ENCODE results near the gene C20orf204. TPM values are rescaled to one million over a fixed set of nuclear protein-coding genes. Genes with fewer than 3 reads are reported as not detected.
A peak's percentile ranks its signal among the peaks of the same experiment; 100 is the strongest.

The C20orf204 gene
- total and polyA plus RNA-seq, 3 experiments from 2014 or later = 0.40 to 2.7 (median 2.4) TPM

- no peak overlapping the region for H3K4me3 ChIP-seq (ENCODE audit: low read length)
- POLR2A ChIA-PET = interaction anchor here (0.9 kb wide), 1 partner anchor 19 kb away, joined by 4 read pairs; no protein-coding TSS in a partner anchor
- H3K27me3 ChIP-seq (ENCODE audit: insufficient read depth, low read length, poor library complexity, severe bottlenecking) = no peaks in the 10 kb centered on the region
- peaks cover 15% of the 10 kb centered on the region for H3K4me1 ChIP-seq (ENCODE audit: insufficient read depth, low read length)
- H3K9me3 ChIP-seq (ENCODE audit: low read length) = no peaks in the 10 kb centered on the region
- H3K27ac Mint-ChIP-seq = no peak overlapping the region
- no peaks in the 10 kb centered on the region for H3K36me3 Mint-ChIP-seq
- H3K27ac ChIP-seq (ENCODE audit: low read depth, low read length) = no peak overlapping the region
- peaks cover 5 to 14% of the 10 kb centered on the region in 2 donors for H3K27me3 Mint-ChIP-seq
- H3K4me3 Mint-ChIP-seq = peak overlapping the region in 5 of 7 donors; percentile 3 to 53 (median 44)
- CTCF ChIA-PET = interaction anchor here (0.6 to 3.2 kb wide), 14 partner anchors 13 to 476 kb away, joined by 3 to 28 read pairs (median 4); partner anchors contain the start of genes C20orf204, LKAAEAR1, PRPF6 and SAMD10
- peak; percentile 66 to 84 (median 70) for DNase-seq
- peaks cover 2 to 18% (median 13%) of the 10 kb centered on the region in 3 donors for H3K4me1 Mint-ChIP-seq
- H3K9me3 Mint-ChIP-seq = no peaks in the 10 kb centered on the region
- H3K36me3 ChIP-seq (ENCODE audit: insufficient read depth, low read length) = no peaks in the 10 kb centered on the region
Observed at GRCh38 chr20:64057628-64058498, 21.9 kb downstream of the C20orf204 start.

- no peak overlapping the region for H3K4me3 Mint-ChIP-seq
- Histone ChIP-seq H3K27me3 (ENCODE audit: insufficient read depth, low read length, poor library complexity, severe bottlenecking) (no peaks in the 10 kb centered on the region), H3K36me3 (ENCODE audit: insufficient read depth, low read length) (no peaks in the 10 kb centered on the region), H3K27ac (ENCODE audit: low read depth, low read length) (no peak overlapping the region), H3K9me3 (ENCODE audit: low read length) (no peaks in the 10 kb centered on the region), H3K4me1 (ENCODE audit: insufficient read depth, low read length) (peaks cover 16% of the 10 kb centered on the region), H3K4me3 (ENCODE audit: low read length) (no peak overlapping the region)
- H3K9me3 Mint-ChIP-seq = no peaks in the 10 kb centered on the region
- H3K36me3 Mint-ChIP-seq = no peaks in the 10 kb centered on the region
- no peak for DNase-seq
- ChIA-PET POLR2A (no interaction called here), CTCF (interaction anchor here (1.4 to 3.2 kb wide), 3 partner anchors 19 to 193 kb away, joined by 4 to 28 read pairs (median 13); partner anchors contain the start of genes PRPF6, SAMD10 and TPD52L2)
- peaks cover 1 to 7% of the 10 kb centered on the region in 2 donors for H3K27me3 Mint-ChIP-seq
- no peak overlapping the region for H3K27ac Mint-ChIP-seq
- H3K4me1 Mint-ChIP-seq = peaks cover 2 to 20% (median 13%) of the 10 kb centered on the region in 3 donors
Observed at GRCh38 chr20:64058536-64058935, 22.6 kb downstream of the C20orf204 start.

GRCh38 chr20:64062276-64062595 lies 26.3 kb downstream of the C20orf204 start:
- H3K4me1 ChIP-seq (ENCODE audit: insufficient read depth, low read length) = peaks cover 46% of the 10 kb centered on the region
- POLR2A ChIA-PET = interaction anchor here (0.8 to 1.4 kb wide), 6 partner anchors 13 to 541 kb away, joined by 3 to 6 read pairs (median 4); partner anchors contain the start of genes OPRL1, PRPF6, PTK6 and RGS19
- peaks cover 26 to 54% (median 33%) of the 10 kb centered on the region in 3 donors for H3K4me1 Mint-ChIP-seq
- no peaks in the 10 kb centered on the region for H3K27me3 ChIP-seq (ENCODE audit: insufficient read depth, low read length, poor library complexity, severe bottlenecking)
- H3K27ac ChIP-seq (ENCODE audit: low read depth, low read length) = peak overlapping the region; percentile 51
- peaks cover 0 to 1% of the 10 kb centered on the region in 2 donors for H3K27me3 Mint-ChIP-seq
- CTCF ChIA-PET = interaction anchor here (0.8 to 3.9 kb wide), 6 partner anchors 10 to 88 kb away, joined by 3 to 33 read pairs (median 3); partner anchors contain the start of genes C20orf204 and PRPF6
- peak overlapping the region; percentile 50 for H3K4me3 ChIP-seq (ENCODE audit: low read length)
- no peaks in the 10 kb centered on the region for H3K9me3 ChIP-seq (ENCODE audit: low read length)
- peak overlapping the region in 5 of 7 donors; percentile 15 to 88 (median 53) for H3K4me3 Mint-ChIP-seq
- no peak overlapping the region for H3K27ac Mint-ChIP-seq
- no peaks in the 10 kb centered on the region for H3K9me3 Mint-ChIP-seq
- peaks cover 0 to 2% (median 0%) of the 10 kb centered on the region in 3 donors for H3K36me3 Mint-ChIP-seq
- no peak for DNase-seq
- no peaks in the 10 kb centered on the region for H3K36me3 ChIP-seq (ENCODE audit: insufficient read depth, low read length)

- peak within 1 kb of the TSS in 7 of 8 donors; percentile 49 to 92 (median 68) for H3K27ac Mint-ChIP-seq
- peak within 1 kb of the TSS; percentile 50 for H3K4me3 ChIP-seq (ENCODE audit: low read length)
- no peaks in the 10 kb centered on the region for H3K36me3 ChIP-seq (ENCODE audit: insufficient read depth, low read length)
- no peaks in the 10 kb centered on the region for H3K9me3 ChIP-seq (ENCODE audit: low read length)
- POLR2A ChIA-PET = interaction anchor here (0.8 to 1.4 kb wide), 6 partner anchors 13 to 542 kb away, joined by 3 to 6 read pairs (median 4); partner anchors contain the start of genes OPRL1, PRPF6, PTK6 and RGS19
- H3K9me3 Mint-ChIP-seq = no peaks in the 10 kb centered on the region
- H3K27me3 ChIP-seq (ENCODE audit: insufficient read depth, low read length, poor library complexity, severe bottlenecking) = no peaks in the 10 kb centered on the region
- CTCF ChIA-PET = interaction anchor here (0.7 to 3.9 kb wide), 6 partner anchors 9 to 1683 kb away, joined by 3 to 33 read pairs (median 4); partner anchors contain the start of genes C20orf204 and PRPF6
- DNase-seq = peak; percentile 85 to 94 (median 87)
- H3K4me3 Mint-ChIP-seq = peak within 1 kb of the TSS; percentile 82 to 89 (median 86)
- no peaks in the 10 kb centered on the region for H3K27me3 Mint-ChIP-seq
- peak within 1 kb of the TSS; percentile 51 for H3K27ac ChIP-seq (ENCODE audit: low read depth, low read length)
- peaks cover 24 to 53% (median 28%) of the 10 kb centered on the region in 3 donors for H3K4me1 Mint-ChIP-seq
- H3K36me3 Mint-ChIP-seq = peaks cover 0 to 2% (median 0%) of the 10 kb centered on the region in 3 donors
- H3K4me1 ChIP-seq (ENCODE audit: insufficient read depth, low read length) = peaks cover 45% of the 10 kb centered on the region
Observed at GRCh38 chr20:64062596-64063388, 26.8 kb downstream of the C20orf204 start, which contains the start of gene TCEA2. TCEA2 (plus strand) TSS chr20:64063198; CDS start chr20:64063313, 115 bp downstream.

GRCh38 chr20:64063389-64064144 lies 27.6 kb downstream of the C20orf204 start:
- DNase-seq = no peak
- peak overlapping the region in 7 of 8 donors; percentile 49 to 92 (median 68) for H3K27ac Mint-ChIP-seq
- ChIA-PET POLR2A (interaction anchor here (0.9 to 1.4 kb wide), 7 partner anchors 12 to 542 kb away, joined by 3 to 6 read pairs (median 4); partner anchors contain the start of genes OPRL1, PRPF6 and RGS19), CTCF (interaction anchor here (0.7 to 3.9 kb wide), 5 partner anchors 25 to 1684 kb away, joined by 3 to 33 read pairs (median 7); partner anchors contain the start of genes C20orf204 and PRPF6)
- no peaks in the 10 kb centered on the region for H3K27me3 Mint-ChIP-seq
- peak overlapping the region; percentile 51 for H3K27ac ChIP-seq (ENCODE audit: low read depth, low read length)
- no peaks in the 10 kb centered on the region for H3K27me3 ChIP-seq (ENCODE audit: insufficient read depth, low read length, poor library complexity, severe bottlenecking)
- H3K4me1 ChIP-seq (ENCODE audit: insufficient read depth, low read length) = peaks cover 41% of the 10 kb centered on the region
- no peaks in the 10 kb centered on the region for H3K36me3 ChIP-seq (ENCODE audit: insufficient read depth, low read length)
- H3K4me1 Mint-ChIP-seq = peaks cover 21 to 50% (median 24%) of the 10 kb centered on the region in 3 donors
- no peaks in the 10 kb centered on the region for H3K9me3 ChIP-seq (ENCODE audit: low read length)
- no peaks in the 10 kb centered on the region for H3K9me3 Mint-ChIP-seq
- H3K4me3 Mint-ChIP-seq = peak overlapping the region; percentile 82 to 89 (median 86)
- peak overlapping the region; percentile 50 for H3K4me3 ChIP-seq (ENCODE audit: low read length)
- H3K36me3 Mint-ChIP-seq = peaks cover 0 to 2% (median 0%) of the 10 kb centered on the region in 3 donors

- Histone ChIP-seq H3K4me1 (ENCODE audit: insufficient read depth, low read length) (peaks cover 42% of the 10 kb centered on the region), H3K9me3 (ENCODE audit: low read length) (no peaks in the 10 kb centered on the region), H3K36me3 (ENCODE audit: insufficient read depth, low read length) (no peaks in the 10 kb centered on the region), H3K4me3 (ENCODE audit: low read length) (peak overlapping the region; percentile 50), H3K27me3 (ENCODE audit: insufficient read depth, low read length, poor library complexity, severe bottlenecking) (no peaks in the 10 kb centered on the region), H3K27ac (ENCODE audit: low read depth, low read length) (no peak overlapping the region)
- peaks cover 21 to 50% (median 24%) of the 10 kb centered on the region in 3 donors for H3K4me1 Mint-ChIP-seq
- DNase-seq = no peak
- H3K36me3 Mint-ChIP-seq = peaks cover 0 to 2% (median 0%) of the 10 kb centered on the region in 3 donors
- ChIA-PET POLR2A (interaction anchor here (1.0 to 1.1 kb wide), 2 partner anchors 15 to 84 kb away, joined by 3 read pairs; partner anchors contain the start of gene RGS19), CTCF (interaction anchor here (1.2 to 2.7 kb wide), 2 partner anchors 26 to 56 kb away, joined by 4 to 10 read pairs; no protein-coding TSS in a partner anchor)
- no peaks in the 10 kb centered on the region for H3K27me3 Mint-ChIP-seq
- peak overlapping the region in 7 of 8 donors; percentile 49 to 88 (median 68) for H3K27ac Mint-ChIP-seq
- H3K4me3 Mint-ChIP-seq = peak overlapping the region; percentile 82 to 89 (median 86)
- no peaks in the 10 kb centered on the region for H3K9me3 Mint-ChIP-seq
Observed at GRCh38 chr20:64064145-64064698, 28.2 kb downstream of the C20orf204 start.

All from CD8-positive, alpha-beta memory T cell (primary cell).